DND-41 (cell line): ENCODE results near the gene TRIM10.

ENCODE experiments used
- ATAC-seq: fragments of 200-7000 bp; cut with Tn5 transposase; 3 replicates; pipeline ENCODE4 v1.9.1; 2021; ENCODE audit warnings: low read depth; ENCODE audit not compliant: insufficient read depth
- DNase-seq: peaks from one replicate; pipeline ENCODE4 v3.0.0-alpha.2; 2020
- H2AFZ ChIP-seq: 2 replicates; pipeline ENCODE4 v1.6.0; 2012; ENCODE audit warnings: low read depth, low read length
- H3K27ac ChIP-seq: 2 replicates; pipeline ENCODE4 v1.5.1; 2012; ENCODE audit warnings: low read length, inconsistent platforms
- H3K27me3 ChIP-seq: fragments of 200-600 bp; sonication (generic); 2 replicates; pipeline ENCODE4 v1.6.0; 2012; ENCODE audit warnings: low read length, mild to moderate bottlenecking, inconsistent platforms; ENCODE audit not compliant: insufficient read depth, poor library complexity
- H3K36me3 ChIP-seq: 2 replicates; pipeline ENCODE4 v1.5.1; 2012; ENCODE audit warnings: low read length, inconsistent platforms; ENCODE audit not compliant: insufficient read depth
- H3K4me1 ChIP-seq: 2 replicates; pipeline ENCODE4 v1.5.1; 2012; ENCODE audit warnings: mild to moderate bottlenecking, low read length; ENCODE audit not compliant: insufficient read depth
- H3K4me2 ChIP-seq: 2 replicates; pipeline ENCODE4 v1.6.0; 2012; ENCODE audit warnings: mild to moderate bottlenecking, moderate library complexity, low read length, inconsistent platforms; ENCODE audit not compliant: insufficient read depth
- H3K4me3 ChIP-seq, 2 experiments: fragments of 200-600 bp in 1 of 2; shearing (Covaris generic) in 1 of 2; 2 replicates each; pipeline ENCODE4 v1.5.1; 2012 to 2016; ENCODE audit warnings: inconsistent platforms in 2 of 2, low read length in 2 of 2, mild to moderate bottlenecking in 2 of 2, low read depth in 1 of 2, moderate library complexity in 1 of 2
- H3K79me2 ChIP-seq: 2 replicates; pipeline ENCODE4 v1.6.0; 2012; ENCODE audit warnings: low read length, inconsistent platforms; ENCODE audit not compliant: insufficient read depth
- H3K9ac ChIP-seq: 2 replicates; pipeline ENCODE4 v1.6.0; 2012; ENCODE audit warnings: low read depth, mild to moderate bottlenecking, inconsistent platforms, low read length, moderate library complexity
- H3K9me3 ChIP-seq: 2 replicates; pipeline ENCODE4 v1.5.1; 2012; ENCODE audit warnings: low read length, moderate library complexity, mild to moderate bottlenecking, inconsistent platforms; ENCODE audit not compliant: insufficient read depth, severe bottlenecking
- H4K20me1 ChIP-seq: 2 replicates; pipeline ENCODE4 v1.6.0; 2012; ENCODE audit warnings: low read length; ENCODE audit not compliant: insufficient read depth
- CTCF ChIP-seq: IDR thresholded peaks from 2 replicates; pipeline ENCODE4 v1.5.1; 2012; ENCODE audit warnings: borderline replicate concordance, low read length, moderate library complexity, mild to moderate bottlenecking; ENCODE audit not compliant: poor library complexity, severe bottlenecking; ENCODE audit errors: extremely low read depth
- EZH2 ChIP-seq: IDR thresholded peaks from 3 replicates; pipeline ENCODE4 v1.6.1; 2012; ENCODE audit warnings: borderline replicate concordance, low read depth, mild to moderate bottlenecking, moderate library complexity, low read length, inconsistent platforms; ENCODE audit not compliant: severe bottlenecking

The TRIM10 gene, protein sequence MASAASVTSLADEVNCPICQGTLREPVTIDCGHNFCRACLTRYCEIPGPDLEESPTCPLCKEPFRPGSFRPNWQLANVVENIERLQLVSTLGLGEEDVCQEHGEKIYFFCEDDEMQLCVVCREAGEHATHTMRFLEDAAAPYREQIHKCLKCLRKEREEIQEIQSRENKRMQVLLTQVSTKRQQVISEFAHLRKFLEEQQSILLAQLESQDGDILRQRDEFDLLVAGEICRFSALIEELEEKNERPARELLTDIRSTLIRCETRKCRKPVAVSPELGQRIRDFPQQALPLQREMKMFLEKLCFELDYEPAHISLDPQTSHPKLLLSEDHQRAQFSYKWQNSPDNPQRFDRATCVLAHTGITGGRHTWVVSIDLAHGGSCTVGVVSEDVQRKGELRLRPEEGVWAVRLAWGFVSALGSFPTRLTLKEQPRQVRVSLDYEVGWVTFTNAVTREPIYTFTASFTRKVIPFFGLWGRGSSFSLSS

GRCh38 chr6:30160785-30161531 is at the start of gene TRIM10:
Gene TRIM10, minus strand, starts transcription at chr6:30161211. Its CDS starts 353 bp downstream, at chr6:30160858.
- DNase-seq (no peak), ATAC-seq (no peak)
- H3K4me2 ChIP-seq = no peak within 1 kb of the TSS
- peaks cover 4% of the 10 kb centered on the region; the same call in 1 of the 2 replicates for H4K20me1 ChIP-seq
- no peak within 1 kb of the TSS for H2AFZ ChIP-seq
- no peak within 1 kb of the TSS for H3K4me3 ChIP-seq
- TF ChIP-seq EZH2 = no peak
- TF ChIP-seq CTCF = no peak
- H3K36me3 ChIP-seq = no peaks in the 10 kb centered on the region
- H3K9me3 ChIP-seq = no peaks in the 10 kb centered on the region
- H3K79me2 ChIP-seq = no peaks in the 10 kb centered on the region
- no peak within 1 kb of the TSS for H3K27ac ChIP-seq
- peaks cover 13% of the 10 kb centered on the region for H3K4me1 ChIP-seq
- H3K9ac ChIP-seq = no peak within 1 kb of the TSS
- H3K27me3 ChIP-seq = peaks cover 8% of the 10 kb centered on the region

- no peak overlapping the region for H3K4me3 ChIP-seq
Observed at GRCh38 chr6:30207619-30208295, 46.7 kb upstream of the TRIM10 start.

More at GRCh38 chr6:30207619-30208295, 46.7 kb upstream of the TRIM10 start:
- ATAC-seq (no peak), DNase-seq (no peak)
- Histone ChIP-seq H3K27ac (no peak overlapping the region), H3K27me3 (no peaks in the 10 kb centered on the region), H3K4me2 (peak overlapping the region; percentile 15; the same call in 1 of the 2 replicates), H3K36me3 (peaks cover 34% of the 10 kb centered on the region), H3K4me1 (peaks cover 28% of the 10 kb centered on the region), H3K9me3 (no peaks in the 10 kb centered on the region), H3K79me2 (peaks cover 95% of the 10 kb centered on the region), H2AFZ (no peak overlapping the region), H3K9ac (no peak overlapping the region), H4K20me1 (peaks cover 58% of the 10 kb centered on the region)
- TF ChIP-seq CTCF (no peak), EZH2 (no peak)
